Caco-2 (cell line): ENCODE results near the gene MYO5B. TPM values are rescaled to one million over a fixed set of nuclear protein-coding genes. Genes with fewer than 3 reads are reported as not detected.
"Not testable (repeated sequence)": the region's sequence is repeated elsewhere in the genome, so short reads cannot be mapped to it uniquely, and the experiment has no call there.

Source experiments
- BruUV-seq: library from RNA; stranded (reverse); fragments of 400-500 nt; replicated peaks from 2 replicates; lab custom pipeline; 2021; lab: Mats Ljungman, UMichigan
- CTCF ChIA-PET: fragments of 300-600 bp; sonication (Branson Sonifier 250); formaldehyde crosslinking; loops from one replicate; lab custom pipeline; 2022; ENCODE audit warnings: antibody characterized with exemption; lab: Charles Lee
- POLR2A ChIA-PET: fragments of 300-600 bp; sonication (Branson Sonifier 250); formaldehyde crosslinking; loops from one replicate; lab custom pipeline; 2022; ENCODE audit warnings: antibody characterized with exemption; lab: Charles Lee
- DNase-seq, 2 experiments: peaks; one replicate each; pipeline versions ENCODE4 v3.0.0 to v3.0.0-alpha.2; 2020 to 2022
- H3K27me3 ChIP-seq: replicated peaks from 2 replicates; pipeline ENCODE4 v1.6.0; 2011; ENCODE audit warnings: low read length; ENCODE audit not compliant: control insufficient read depth, insufficient read depth
- H3K36me3 ChIP-seq: 2 replicates; pipeline ENCODE4 v1.5.1; 2011; ENCODE audit warnings: low read length; ENCODE audit not compliant: control insufficient read depth, insufficient read depth
- H3K4me1 ChIP-seq: fragments of 250-450 bp; sonication (Bioruptor Pico); 2 replicates; pipeline ENCODE4 v1.5.1; 2020; ENCODE audit warnings: mild to moderate bottlenecking
- H3K4me3 ChIP-seq: 2 replicates; pipeline ENCODE4 v1.5.1; 2011; ENCODE audit warnings: low read depth, mild to moderate bottlenecking, control low read depth, low read length
- H3K9me3 ChIP-seq: fragments of 250-450 bp; sonication (Bioruptor Pico); 2 replicates; pipeline ENCODE4 v1.5.1; 2020; ENCODE audit warnings: mild to moderate bottlenecking, moderate library complexity
- H3K27ac Mint-ChIP-seq: one replicate; pipeline ENCODE4 v1.8.0; 2022; ENCODE audit warnings: mixed read lengths; ENCODE audit not compliant: unreplicated experiment
- H3K27me3 Mint-ChIP-seq: one replicate; pipeline ENCODE4 v1.8.0; 2022; ENCODE audit warnings: mixed read lengths; ENCODE audit not compliant: insufficient read depth, unreplicated experiment
- H3K36me3 Mint-ChIP-seq: one replicate; pipeline ENCODE4 v1.8.0; 2022; ENCODE audit warnings: mild to moderate bottlenecking, mixed read lengths; ENCODE audit not compliant: insufficient read depth, unreplicated experiment
- H3K4me1 Mint-ChIP-seq: one replicate; pipeline ENCODE4 v1.8.0; 2022; ENCODE audit warnings: low read depth, mixed read lengths; ENCODE audit not compliant: unreplicated experiment
- H3K4me3 Mint-ChIP-seq: one replicate; pipeline ENCODE4 v1.8.0; 2022; ENCODE audit warnings: mild to moderate bottlenecking, moderate library complexity, mixed read lengths; ENCODE audit not compliant: unreplicated experiment
- H3K9me3 Mint-ChIP-seq: one replicate; pipeline ENCODE4 v1.8.0; 2022; ENCODE audit warnings: mixed read lengths; ENCODE audit not compliant: unreplicated experiment
- intact Hi-C: fragments of 100-400 bp; cut with micrococcal nuclease; formaldehyde crosslinking; loops from one replicate; pipeline ENCODE4 v1.10.0; 2022; ENCODE audit not compliant: unreplicated experiment
- total RNA-seq: library from RNA; stranded (reverse); gene quantifications from 2 replicates; pipeline ENCODE4 v1.2.3, GENCODE V29; 2022
- TF ChIP-seq, protein P1 (sequence below), 2 experiments: fragments of 200-600 bp in 1 of 2; IDR thresholded peaks; 1 replicate in 1 of 2; 2 replicates in 1 of 2; pipeline versions ENCODE4 v1.5.1 to v1.8.0; 2011 to 2022; ENCODE audit warnings: antibody characterized with exemption in 1 of 2, control low read depth in 1 of 2, inconsistent platforms in 1 of 2, low read depth in 1 of 2, low read length in 1 of 2, mild to moderate bottlenecking in 1 of 2, moderate library complexity in 1 of 2; ENCODE audit not compliant: insufficient read depth in 1 of 2, severe bottlenecking in 1 of 2, unreplicated experiment in 1 of 2

MYO5B gene
- total RNA-seq, 1 experiment from 2014 or later: 28.3 TPM

DNA sequence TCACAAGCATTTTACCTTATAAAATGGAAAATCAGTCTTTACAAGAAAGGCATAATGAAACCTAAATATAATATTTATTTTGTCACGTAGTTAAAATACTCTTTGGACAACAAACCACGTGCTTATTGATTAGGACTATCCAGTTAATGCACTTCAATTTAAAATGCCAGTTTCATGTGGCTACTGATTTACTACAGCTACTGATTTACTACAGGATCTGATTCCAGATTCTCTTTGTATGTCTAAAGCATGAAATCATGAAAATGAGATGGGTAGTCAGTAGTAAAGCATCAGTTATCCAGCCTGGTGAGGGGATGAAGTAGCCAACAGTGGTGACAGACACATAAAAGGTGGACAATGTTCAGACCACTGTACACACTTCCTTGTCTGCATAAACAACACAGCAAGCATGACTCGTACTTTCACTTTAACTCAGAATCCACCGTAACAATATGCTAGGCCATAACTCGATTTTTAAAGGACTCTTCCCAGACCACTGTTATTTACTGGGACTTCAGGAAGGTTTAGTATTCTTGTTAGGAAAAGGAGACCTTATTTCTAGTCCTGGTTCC, 406.5 kb downstream of the MYO5B start:
- TF ChIP-seq, protein P1, sequence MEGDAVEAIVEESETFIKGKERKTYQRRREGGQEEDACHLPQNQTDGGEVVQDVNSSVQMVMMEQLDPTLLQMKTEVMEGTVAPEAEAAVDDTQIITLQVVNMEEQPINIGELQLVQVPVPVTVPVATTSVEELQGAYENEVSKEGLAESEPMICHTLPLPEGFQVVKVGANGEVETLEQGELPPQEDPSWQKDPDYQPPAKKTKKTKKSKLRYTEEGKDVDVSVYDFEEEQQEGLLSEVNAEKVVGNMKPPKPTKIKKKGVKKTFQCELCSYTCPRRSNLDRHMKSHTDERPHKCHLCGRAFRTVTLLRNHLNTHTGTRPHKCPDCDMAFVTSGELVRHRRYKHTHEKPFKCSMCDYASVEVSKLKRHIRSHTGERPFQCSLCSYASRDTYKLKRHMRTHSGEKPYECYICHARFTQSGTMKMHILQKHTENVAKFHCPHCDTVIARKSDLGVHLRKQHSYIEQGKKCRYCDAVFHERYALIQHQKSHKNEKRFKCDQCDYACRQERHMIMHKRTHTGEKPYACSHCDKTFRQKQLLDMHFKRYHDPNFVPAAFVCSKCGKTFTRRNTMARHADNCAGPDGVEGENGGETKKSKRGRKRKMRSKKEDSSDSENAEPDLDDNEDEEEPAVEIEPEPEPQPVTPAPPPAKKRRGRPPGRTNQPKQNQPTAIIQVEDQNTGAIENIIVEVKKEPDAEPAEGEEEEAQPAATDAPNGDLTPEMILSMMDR (IDR thresholded peaks at IDR 0.05; ENCODE audit: insufficient read depth in 1 of 2, low read depth in 1 of 2, low read length in 1 of 2, severe bottlenecking in 1 of 2, unreplicated experiment in 1 of 2): no peak
- H3K27me3 ChIP-seq: no peaks in the 10 kb centered on the region
- no peak overlapping the region for H3K4me3 Mint-ChIP-seq
- H3K9me3 Mint-ChIP-seq: no peaks in the 10 kb centered on the region
- POLR2A ChIA-PET: no interaction called here
- CTCF ChIA-PET: no interaction called here
- H3K9me3 ChIP-seq: no peaks in the 10 kb centered on the region
- no peak overlapping the region for H3K4me3 ChIP-seq
- H3K27me3 Mint-ChIP-seq: no peaks in the 10 kb centered on the region
- H3K4me1 Mint-ChIP-seq: no peaks in the 10 kb centered on the region
- no peaks in the 10 kb centered on the region for H3K4me1 ChIP-seq
- intact Hi-C loops: no loop called here
- DNase-seq: no peak
- H3K27ac Mint-ChIP-seq: no peak overlapping the region
- peaks cover 68% of the 10 kb centered on the region for H3K36me3 Mint-ChIP-seq
- H3K36me3 ChIP-seq: no peaks in the 10 kb centered on the region
- no TSS peak for BruUV-seq

- Mint-ChIP-seq H3K27me3 (no peaks in the 10 kb centered on the region), H3K36me3 (peaks cover 71% of the 10 kb centered on the region), H3K4me1 (no peaks in the 10 kb centered on the region), H3K9me3 (no peaks in the 10 kb centered on the region), H3K4me3 (no peak overlapping the region), H3K27ac (no peak overlapping the region)
- DNase-seq: no peak
- Histone ChIP-seq H3K27me3 (no peaks in the 10 kb centered on the region), H3K4me3 (no peak overlapping the region), H3K4me1 (no peaks in the 10 kb centered on the region), H3K36me3 (no peaks in the 10 kb centered on the region), H3K9me3 (no peaks in the 10 kb centered on the region)
- ChIA-PET CTCF (no interaction called here), POLR2A (no interaction called here)
- intact Hi-C loops: no loop called here
- no TSS peak for BruUV-seq
- TF ChIP-seq, protein P1 (IDR thresholded peaks at IDR 0.05; ENCODE audit: insufficient read depth in 1 of 2, low read depth in 1 of 2, low read length in 1 of 2, severe bottlenecking in 1 of 2, unreplicated experiment in 1 of 2): no peak
Observed at GRCh38 chr18:49786019-49786720, 408.8 kb downstream of the MYO5B start.

DNA sequence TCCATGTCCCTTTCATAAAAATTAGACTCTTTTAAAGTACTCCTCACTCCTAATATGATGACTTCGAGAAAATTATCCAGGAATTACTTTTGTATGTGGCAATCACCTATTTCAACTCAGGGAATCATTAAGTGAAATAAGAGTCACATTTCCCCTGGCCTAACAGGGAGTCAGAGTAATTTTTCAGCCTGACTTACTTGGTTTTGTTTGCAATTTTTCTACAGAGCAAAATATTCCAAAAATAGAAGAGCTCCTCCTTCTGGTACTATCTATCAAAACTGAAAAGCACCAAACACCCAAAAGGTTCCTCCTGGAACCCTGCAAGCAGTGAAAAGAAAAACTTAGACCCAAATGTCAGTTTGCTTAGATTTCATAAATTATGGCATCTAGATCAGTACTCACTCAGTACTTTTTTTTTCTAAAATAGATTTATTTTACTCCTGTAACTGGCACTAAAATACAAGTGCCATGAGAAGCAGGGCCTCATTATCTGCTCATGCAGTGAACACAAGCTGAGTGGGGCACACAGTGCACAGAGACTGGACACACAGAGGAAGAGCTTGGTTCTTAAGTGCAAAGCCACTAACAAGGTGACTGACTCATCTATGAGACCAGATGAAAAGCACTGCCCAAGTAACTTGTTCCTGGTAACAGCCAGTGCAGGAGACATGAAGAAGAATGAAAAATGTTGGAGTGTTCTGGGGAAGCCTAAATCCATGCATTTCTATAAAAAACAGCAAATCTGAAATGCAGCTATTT, 410.3 kb downstream of the MYO5B start:
- Mint-ChIP-seq H3K27ac (no peak overlapping the region), H3K27me3 (no peaks in the 10 kb centered on the region), H3K4me3 (no peak overlapping the region), H3K9me3 (peaks cover 11% of the 10 kb centered on the region), H3K36me3 (peaks cover 71% of the 10 kb centered on the region), H3K4me1 (no peaks in the 10 kb centered on the region)
- no peaks in the 10 kb centered on the region for H3K27me3 ChIP-seq
- ChIA-PET POLR2A (no interaction called here), CTCF (interaction anchor here (0.7 to 1.7 kb wide), 4 partner anchors 10 to 297 kb away, joined by 3 to 6 read pairs (median 3); partner anchors contain the start of gene C18orf32)
- H3K36me3 ChIP-seq: no peaks in the 10 kb centered on the region
- intact Hi-C loops: no loop called here
- H3K9me3 ChIP-seq: no peaks in the 10 kb centered on the region
- H3K4me1 ChIP-seq: no peaks in the 10 kb centered on the region
- no peak for DNase-seq
- no peak overlapping the region for H3K4me3 ChIP-seq
- TF ChIP-seq, protein P1 (IDR thresholded peaks at IDR 0.05; ENCODE audit: insufficient read depth in 1 of 2, low read depth in 1 of 2, low read length in 1 of 2, severe bottlenecking in 1 of 2, unreplicated experiment in 1 of 2): no peak
- no TSS peak for BruUV-seq

GRCh38 chr18:49783631-49784030, 411.3 kb downstream of the MYO5B start:
- Mint-ChIP-seq H3K9me3 (peaks cover 11% of the 10 kb centered on the region), H3K36me3 (peaks cover 71% of the 10 kb centered on the region)
- H3K27ac Mint-ChIP-seq, H3K9me3 ChIP-seq, H3K4me3 Mint-ChIP-seq, POLR2A ChIA-PET, H3K4me3 ChIP-seq, CTCF ChIA-PET, BruUV-seq, H3K27me3 Mint-ChIP-seq, intact Hi-C loops, H3K36me3 ChIP-seq, H3K4me1 ChIP-seq, H3K27me3 ChIP-seq, H3K4me1 Mint-ChIP-seq, DNase-seq: not testable (repeated sequence)
